ENCODE data around the gene TP53.
A peak's percentile ranks its signal among the peaks of the same experiment; 100 is the strongest.

The TP53 gene

DNA sequence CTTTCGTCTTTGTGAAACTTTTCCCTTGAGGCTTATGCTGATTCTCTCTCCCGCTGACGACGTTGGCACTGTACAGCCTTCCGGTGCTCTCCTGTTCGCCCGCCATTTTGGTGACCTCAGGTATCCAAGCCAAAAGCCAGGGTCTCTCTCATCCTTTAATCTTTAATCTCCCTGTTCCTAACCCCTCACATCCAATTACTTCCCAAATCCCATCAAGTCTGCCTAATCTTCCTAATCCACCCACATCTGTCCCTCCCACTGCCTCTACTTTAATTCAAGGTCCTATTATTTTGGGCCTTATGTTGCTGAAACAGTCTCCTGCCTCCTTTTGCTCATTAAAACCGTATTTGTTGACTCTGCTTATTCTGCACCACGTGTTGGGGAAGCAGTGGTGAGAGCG, 8.3 kb upstream of the TP53 start:
- H3K27ac ChIP-seq: no peak overlapping the region
- TF ChIP-seq, protein P1, sequence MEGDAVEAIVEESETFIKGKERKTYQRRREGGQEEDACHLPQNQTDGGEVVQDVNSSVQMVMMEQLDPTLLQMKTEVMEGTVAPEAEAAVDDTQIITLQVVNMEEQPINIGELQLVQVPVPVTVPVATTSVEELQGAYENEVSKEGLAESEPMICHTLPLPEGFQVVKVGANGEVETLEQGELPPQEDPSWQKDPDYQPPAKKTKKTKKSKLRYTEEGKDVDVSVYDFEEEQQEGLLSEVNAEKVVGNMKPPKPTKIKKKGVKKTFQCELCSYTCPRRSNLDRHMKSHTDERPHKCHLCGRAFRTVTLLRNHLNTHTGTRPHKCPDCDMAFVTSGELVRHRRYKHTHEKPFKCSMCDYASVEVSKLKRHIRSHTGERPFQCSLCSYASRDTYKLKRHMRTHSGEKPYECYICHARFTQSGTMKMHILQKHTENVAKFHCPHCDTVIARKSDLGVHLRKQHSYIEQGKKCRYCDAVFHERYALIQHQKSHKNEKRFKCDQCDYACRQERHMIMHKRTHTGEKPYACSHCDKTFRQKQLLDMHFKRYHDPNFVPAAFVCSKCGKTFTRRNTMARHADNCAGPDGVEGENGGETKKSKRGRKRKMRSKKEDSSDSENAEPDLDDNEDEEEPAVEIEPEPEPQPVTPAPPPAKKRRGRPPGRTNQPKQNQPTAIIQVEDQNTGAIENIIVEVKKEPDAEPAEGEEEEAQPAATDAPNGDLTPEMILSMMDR (IDR thresholded peaks at IDR 0.05): no peak
- TF ChIP-seq ZFX (IDR thresholded peaks at IDR 0.05; ENCODE audit: borderline replicate concordance): no peak

DNA sequence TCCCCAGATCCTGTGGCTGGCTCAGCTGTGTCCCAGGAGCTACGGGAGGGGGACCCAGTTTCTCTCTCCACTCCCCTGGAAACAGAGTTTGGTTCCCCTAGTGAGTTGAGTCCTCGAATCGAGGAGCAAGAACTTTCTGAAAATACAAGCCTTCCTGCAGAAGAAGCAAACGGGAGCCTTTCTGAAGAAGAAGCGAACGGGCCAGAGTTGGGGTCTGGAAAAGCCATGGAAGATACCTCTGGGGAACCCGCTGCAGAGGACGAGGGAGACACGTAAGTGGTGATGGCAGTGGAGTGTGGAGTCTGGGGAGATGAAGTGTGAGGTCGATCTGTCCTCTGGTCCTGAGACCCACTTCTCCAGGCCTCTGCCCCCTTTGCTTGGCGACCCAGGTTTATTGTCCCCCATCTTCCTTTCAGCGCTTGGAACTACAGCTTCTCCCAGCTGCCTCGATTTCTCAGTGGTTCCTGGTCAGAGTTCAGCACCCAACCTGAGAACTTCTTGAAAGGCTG, 1.6 kb upstream of the TP53 start:
- TF ChIP-seq, protein P1 (IDR thresholded peaks at IDR 0.05): no peak
- TF ChIP-seq ZFX (IDR thresholded peaks at IDR 0.05; ENCODE audit: borderline replicate concordance): no peak
- H3K27ac ChIP-seq: peak overlapping the region; percentile 96

DNA sequence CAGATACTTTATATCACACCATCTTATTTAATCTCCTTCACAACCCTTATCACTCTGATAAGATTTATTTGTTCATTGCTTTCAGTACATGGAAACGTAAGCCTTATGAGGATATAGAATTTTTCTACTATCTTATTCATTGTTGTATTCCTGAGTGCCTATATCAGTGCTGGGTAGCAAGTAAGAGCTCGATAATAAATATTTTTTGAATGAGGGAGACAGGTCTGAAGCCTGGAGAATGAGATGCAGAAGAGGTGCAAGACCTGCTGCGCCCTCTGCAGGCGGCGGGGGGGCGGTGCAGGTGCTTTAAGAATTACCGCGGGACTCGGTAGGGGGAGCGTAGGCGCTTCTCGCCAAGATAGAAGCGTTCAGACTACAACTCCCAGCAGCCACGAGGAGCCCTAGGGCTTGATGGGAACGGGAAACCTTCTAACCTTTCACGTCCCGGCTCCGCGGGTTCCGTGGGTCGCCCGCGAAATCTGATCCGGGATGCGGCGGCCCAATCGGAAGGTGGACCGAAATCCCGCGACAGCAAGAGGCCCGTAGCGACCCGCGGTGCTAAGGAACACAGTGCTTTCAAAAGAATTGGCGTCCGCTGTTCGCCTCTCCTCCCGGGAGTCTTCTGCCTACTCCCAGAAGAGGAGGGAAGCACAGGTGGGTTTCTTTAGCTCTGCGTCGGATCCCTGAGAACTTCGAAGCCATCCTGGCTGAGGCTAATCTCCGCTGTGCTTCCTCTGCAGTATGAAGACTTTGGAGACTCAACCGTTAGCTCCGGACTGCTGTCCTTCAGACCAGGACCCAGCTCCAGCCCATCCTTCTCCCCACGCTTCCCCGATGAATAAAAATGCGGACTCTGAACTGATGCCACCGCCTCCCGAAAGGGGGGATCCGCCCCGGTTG, 868 bp upstream of the TP53 start, which contains the start of gene WRAP53:
TSS of gene WRAP53 (plus strand) at position 570 of the 900 bp plus-strand sequence. CDS start at position 742, 172 bp downstream.
- TF ChIP-seq, protein P1 (IDR thresholded peaks at IDR 0.05): peak; percentile 99
- TF ChIP-seq ZFX (IDR thresholded peaks at IDR 0.05; ENCODE audit: borderline replicate concordance): no peak
- peak within 1 kb of the TSS; percentile 96 for H3K27ac ChIP-seq

DNA sequence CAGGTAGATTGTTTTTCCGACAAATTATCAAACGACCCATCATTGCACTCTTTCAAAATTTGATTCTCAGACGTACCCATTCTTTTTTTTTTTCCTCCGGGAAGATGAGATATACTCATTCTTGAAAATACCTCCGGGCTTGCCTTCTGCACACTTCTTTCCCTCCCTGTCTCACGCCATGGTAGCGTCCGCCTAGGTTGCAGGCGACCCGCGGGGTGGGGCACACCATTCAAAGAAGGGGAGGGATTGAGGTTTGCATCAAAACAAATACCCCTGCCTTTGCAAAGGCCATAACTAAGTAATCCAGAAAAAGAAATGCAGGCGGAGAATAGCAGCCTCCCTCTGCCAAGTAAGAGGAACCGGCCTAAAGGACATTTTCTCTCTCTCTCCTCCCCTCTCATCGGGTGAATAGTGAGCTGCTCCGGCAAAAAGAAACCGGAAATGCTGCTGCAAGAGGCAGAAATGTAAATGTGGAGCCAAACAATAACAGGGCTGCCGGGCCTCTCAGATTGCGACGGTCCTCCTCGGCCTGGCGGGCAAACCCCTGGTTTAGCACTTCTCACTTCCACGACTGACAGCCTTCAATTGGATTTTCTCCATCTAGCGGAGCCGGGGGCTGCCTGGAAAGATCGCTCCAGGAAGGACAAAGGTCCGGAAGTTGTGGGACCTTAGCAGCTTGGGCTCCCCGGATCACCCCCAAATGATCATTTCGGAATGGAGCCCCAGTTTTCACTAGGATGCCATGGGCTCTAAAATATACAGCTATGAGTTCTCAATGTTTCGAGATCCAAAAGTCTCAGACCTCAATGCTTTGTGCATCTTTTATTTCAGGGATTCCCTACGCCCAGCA, 843 bp downstream of the TP53 start:
- TF ChIP-seq, protein P1 (IDR thresholded peaks at IDR 0.05): no peak
- TF ChIP-seq ZFX (IDR thresholded peaks at IDR 0.05; ENCODE audit: borderline replicate concordance): no peak
- peak overlapping the region; percentile 96 for H3K27ac ChIP-seq

DNA sequence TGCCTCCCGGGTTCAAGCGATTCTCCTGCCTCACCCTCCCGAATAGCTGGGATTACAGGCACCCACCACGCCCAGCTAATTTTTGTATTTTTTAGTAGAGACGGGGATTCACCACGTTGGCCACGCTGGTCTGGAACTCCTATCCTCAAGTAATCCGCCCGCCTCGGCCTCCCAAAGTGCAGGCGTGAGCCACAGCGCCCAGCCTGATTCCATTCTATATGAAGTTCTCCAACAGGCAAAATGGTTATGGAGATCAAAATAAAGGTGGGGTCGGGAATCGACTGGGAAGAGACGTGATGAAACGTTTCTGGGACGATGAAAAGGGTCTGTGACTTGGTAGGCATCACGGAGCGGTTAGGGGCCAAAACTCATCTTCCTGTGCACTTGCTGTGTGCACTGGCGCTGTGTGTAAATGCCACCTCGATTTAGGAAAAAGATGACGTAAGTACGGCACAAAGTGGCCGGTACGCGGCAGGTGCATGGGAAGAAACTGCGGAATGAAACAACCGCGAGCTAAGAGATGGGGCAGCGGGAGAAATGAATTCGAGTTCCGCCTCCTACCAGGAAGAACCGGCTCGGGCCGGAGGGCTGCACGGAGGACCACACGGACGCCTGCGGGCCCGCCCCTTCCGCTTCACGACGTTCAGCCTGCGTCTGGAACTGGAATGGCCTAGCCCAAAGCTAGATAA, 1.6 kb downstream of the TP53 start:
- no peak for TF ChIP-seq ZFX (IDR thresholded peaks at IDR 0.05; ENCODE audit: borderline replicate concordance)
- TF ChIP-seq, protein P1 (IDR thresholded peaks at IDR 0.05): no peak
- H3K27ac ChIP-seq: peak overlapping the region; percentile 96

DNA sequence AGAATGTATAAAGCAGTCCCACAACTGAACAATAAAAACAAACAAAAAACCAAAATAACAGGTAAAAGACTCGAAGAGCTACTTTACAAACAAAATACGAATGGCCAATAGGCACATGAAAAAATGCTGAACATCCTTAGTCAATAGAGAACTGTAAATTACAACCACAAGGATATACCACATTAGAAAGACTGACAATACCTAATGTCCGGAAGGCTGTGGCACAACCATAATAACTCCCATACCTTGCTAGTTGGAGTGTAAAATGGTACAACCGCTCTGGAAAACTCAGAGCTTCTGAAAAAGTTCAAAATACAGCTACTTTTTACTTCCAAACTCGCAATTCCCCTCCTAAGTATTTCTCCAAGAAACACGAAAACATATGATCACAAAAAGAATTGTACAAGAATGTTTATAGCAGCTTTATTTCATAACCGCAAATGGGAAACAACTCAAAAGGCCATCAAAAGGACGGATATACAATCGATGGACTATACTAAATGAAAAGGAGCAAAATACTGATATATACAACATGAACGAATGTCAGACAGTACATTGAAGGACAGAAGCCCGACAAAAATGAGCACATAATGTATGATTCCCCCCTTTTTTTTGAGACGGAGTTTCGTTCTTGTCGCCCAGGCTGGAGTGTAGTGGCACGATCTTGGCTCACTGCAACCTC, 2.3 kb downstream of the TP53 start:
- peak overlapping the region; percentile 96 for H3K27ac ChIP-seq
- TF ChIP-seq ZFX (IDR thresholded peaks at IDR 0.05; ENCODE audit: borderline replicate concordance): no peak
- TF ChIP-seq, protein P1 (IDR thresholded peaks at IDR 0.05): no peak

Data from 22Rv1 (cell line).